ENCODE data around the gene SETBP1.
"Not testable (repeated sequence)": the region's sequence is repeated elsewhere in the genome, so short reads cannot be mapped to it uniquely, and the experiment has no call there.

The SETBP1 gene

GRCh38 chr18:44800766-44801165 is 120.1 kb downstream of the SETBP1 start:
- CTCF ChIA-PET; POLR2A ChIA-PET; H3K4me3 ChIP-seq (ENCODE audit: low read depth, low read length): not testable (repeated sequence)

DNA sequence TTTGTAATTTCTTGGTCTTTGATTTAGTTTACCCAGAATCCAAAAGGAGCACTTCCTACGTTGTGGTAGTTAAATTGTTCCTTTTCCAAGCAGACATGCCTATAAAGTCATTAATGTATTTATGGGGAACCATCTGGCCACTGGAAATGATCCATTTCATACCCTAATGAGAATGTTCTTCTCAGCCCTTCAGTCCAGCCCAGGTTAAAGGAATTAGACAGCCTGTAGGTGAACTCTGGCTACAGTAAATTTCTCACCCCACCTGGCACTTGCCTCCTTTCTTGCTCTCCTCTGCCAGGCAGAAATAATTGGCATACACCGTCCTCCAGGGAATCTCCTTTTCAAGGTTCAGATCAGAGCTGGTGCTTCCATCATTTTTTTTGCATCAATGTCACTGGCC is 121.1 kb downstream of the SETBP1 start:
- POLR2A ChIA-PET, result no interaction called here
- no peak for TF ChIP-seq ZNF350 (tag by site-specific recombination; IDR thresholded peaks at IDR 0.05)
- TF ChIP-seq, protein P1, sequence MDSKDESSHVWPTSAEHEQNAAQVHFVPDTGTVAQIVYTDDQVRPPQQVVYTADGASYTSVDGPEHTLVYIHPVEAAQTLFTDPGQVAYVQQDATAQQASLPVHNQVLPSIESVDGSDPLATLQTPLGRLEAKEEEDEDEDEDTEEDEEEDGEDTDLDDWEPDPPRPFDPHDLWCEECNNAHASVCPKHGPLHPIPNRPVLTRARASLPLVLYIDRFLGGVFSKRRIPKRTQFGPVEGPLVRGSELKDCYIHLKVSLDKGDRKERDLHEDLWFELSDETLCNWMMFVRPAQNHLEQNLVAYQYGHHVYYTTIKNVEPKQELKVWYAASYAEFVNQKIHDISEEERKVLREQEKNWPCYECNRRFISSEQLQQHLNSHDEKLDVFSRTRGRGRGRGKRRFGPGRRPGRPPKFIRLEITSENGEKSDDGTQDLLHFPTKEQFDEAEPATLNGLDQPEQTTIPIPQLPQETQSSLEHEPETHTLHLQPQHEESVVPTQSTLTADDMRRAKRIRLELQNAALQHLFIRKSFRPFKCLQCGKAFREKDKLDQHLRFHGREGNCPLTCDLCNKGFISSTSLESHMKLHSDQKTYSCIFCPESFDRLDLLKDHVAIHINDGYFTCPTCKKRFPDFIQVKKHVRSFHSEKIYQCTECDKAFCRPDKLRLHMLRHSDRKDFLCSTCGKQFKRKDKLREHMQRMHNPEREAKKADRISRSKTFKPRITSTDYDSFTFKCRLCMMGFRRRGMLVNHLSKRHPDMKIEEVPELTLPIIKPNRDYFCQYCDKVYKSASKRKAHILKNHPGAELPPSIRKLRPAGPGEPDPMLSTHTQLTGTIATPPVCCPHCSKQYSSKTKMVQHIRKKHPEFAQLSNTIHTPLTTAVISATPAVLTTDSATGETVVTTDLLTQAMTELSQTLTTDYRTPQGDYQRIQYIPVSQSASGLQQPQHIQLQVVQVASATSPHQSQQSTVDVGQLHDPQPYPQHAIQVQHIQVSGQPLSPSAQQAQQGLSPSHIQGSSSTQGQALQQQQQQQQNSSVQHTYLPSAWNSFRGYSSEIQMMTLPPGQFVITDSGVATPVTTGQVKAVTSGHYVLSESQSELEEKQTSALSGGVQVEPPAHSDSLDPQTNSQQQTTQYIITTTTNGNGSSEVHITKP (tag by site-specific recombination; IDR thresholded peaks at IDR 0.05), result no peak
- no peak for TF ChIP-seq ZNF138 (tag by site-specific recombination; IDR thresholded peaks at IDR 0.05; ENCODE audit: borderline replicate concordance)
- peaks cover 0 to 4% of the 10 kb centered on the region in 2 experiments; a peak in 1 of 3 replicates for H3K36me3 ChIP-seq (ENCODE audit: control insufficient read depth in 2 of 2, insufficient read depth in 1 of 2, low read length in 2 of 2)
- peak overlapping the region; percentile 87; the same call in 1 of the 2 replicates for H3K27ac ChIP-seq (ENCODE audit: extremely low read depth, low read depth, low read length)
- no peaks in the 10 kb centered on the region for H3K9me3 ChIP-seq (ENCODE audit: control insufficient read depth, insufficient read depth, low read depth, low read length)
- no peak overlapping the region for H3K4me3 ChIP-seq (ENCODE audit: low read depth, low read length)
- CTCF ChIA-PET, result interaction anchor here (0.6 kb wide), 1 partner anchor 89 kb away, joined by 4 read pairs; no protein-coding TSS in a partner anchor
- H3K4me1 ChIP-seq (ENCODE audit: control insufficient read depth, insufficient read depth, low read length), result peaks cover 17% of the 10 kb centered on the region

More at GRCh38 chr18:44800766-44801165, 120.1 kb downstream of the SETBP1 start:
- not testable (repeated sequence) for H3K27ac ChIP-seq (ENCODE audit: extremely low read depth, low read depth, low read length); H3K36me3 ChIP-seq (ENCODE audit: control insufficient read depth in 2 of 2, insufficient read depth in 1 of 2, low read length in 2 of 2); H3K9me3 ChIP-seq (ENCODE audit: control insufficient read depth, insufficient read depth, low read depth, low read length)
- peak; percentile 87 for TF ChIP-seq ZNF580 (tag by site-specific recombination; IDR thresholded peaks at IDR 0.05)
- 0 out of 2 replicates have a peak, but pooled peaks have one; percentile 64 for TF ChIP-seq ZNF280D (tag by site-specific recombination; IDR thresholded peaks at IDR 0.05)
- TF ChIP-seq ZNF146 (tag by site-specific recombination; IDR thresholded peaks at IDR 0.05), result peak; percentile 94
- H3K4me1 ChIP-seq (ENCODE audit: control insufficient read depth, insufficient read depth, low read length), result peaks cover 17% of the 10 kb centered on the region

DNA sequence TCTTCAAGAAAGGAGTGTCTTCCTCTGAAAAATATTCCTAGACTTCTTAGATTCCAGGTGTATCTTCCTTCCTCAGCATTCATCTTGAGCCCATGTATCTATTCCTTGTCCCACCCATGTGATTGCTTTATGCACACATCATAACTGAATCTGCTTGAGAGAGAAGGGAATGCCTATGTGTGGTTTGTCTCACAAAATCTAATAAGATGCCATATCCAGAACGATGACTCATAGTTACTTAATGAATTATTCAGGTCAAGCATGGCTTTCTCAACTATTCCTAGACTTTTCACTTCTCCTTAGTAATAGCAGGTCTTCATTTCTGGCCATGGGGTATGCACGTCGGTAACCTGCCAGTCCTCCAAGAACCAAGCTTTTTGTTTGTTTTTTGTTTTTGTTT is 121.8 kb downstream of the SETBP1 start:
- CTCF ChIA-PET, result no interaction called here

DNA sequence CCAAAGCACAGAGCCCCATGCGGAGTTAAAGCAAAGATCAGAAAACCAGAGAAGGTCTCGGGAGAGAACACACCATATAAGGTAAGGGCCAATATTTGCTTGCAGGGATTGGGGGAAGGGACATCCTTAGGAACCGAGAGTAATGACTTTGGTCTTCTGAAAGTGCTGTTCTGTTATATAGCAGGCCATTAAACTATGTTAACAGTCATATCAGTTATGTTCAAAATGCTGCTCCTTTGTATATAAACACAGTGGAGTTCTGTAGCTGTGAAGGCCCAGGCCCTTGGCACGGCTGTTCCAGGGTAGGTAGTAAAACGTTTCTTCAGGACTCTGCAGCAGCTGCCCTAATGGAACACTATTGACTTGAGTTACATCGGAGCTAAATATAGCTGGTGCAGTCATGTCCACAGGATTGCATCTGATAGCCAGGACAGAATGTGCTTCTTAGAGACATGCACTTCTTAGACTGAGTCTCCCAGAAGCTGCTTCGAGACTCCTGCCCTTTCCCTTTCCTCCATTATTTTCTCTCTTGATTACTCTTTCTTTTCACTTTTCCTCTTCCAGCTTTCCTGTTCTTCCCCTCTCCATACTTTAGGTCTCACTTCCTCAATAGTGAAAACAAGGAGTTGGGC is 122.4 kb downstream of the SETBP1 start:
- POLR2A ChIA-PET, result interaction anchor here (0.9 kb wide), 1 partner anchor 122 kb away, joined by 3 read pairs; the partner anchor contains the start of gene SETBP1
- H3K27ac ChIP-seq (ENCODE audit: extremely low read depth, low read depth, low read length), result peak overlapping the region; percentile 87
- H3K4me1 ChIP-seq (ENCODE audit: control insufficient read depth, insufficient read depth, low read length), result peaks cover 17% of the 10 kb centered on the region
- CTCF ChIA-PET, result interaction anchor here (0.6 kb wide), 2 partner anchors 98 to 386 kb away, joined by 3 read pairs; no protein-coding TSS in a partner anchor
- no peak overlapping the region for H3K4me3 ChIP-seq (ENCODE audit: low read depth, low read length)
- H3K9me3 ChIP-seq (ENCODE audit: control insufficient read depth, insufficient read depth, low read depth, low read length), result no peaks in the 10 kb centered on the region
- H3K36me3 ChIP-seq (ENCODE audit: control insufficient read depth in 2 of 2, insufficient read depth in 1 of 2, low read length in 2 of 2), result peaks cover 0 to 4% of the 10 kb centered on the region in 2 experiments; a peak in 1 of 3 replicates
- TF ChIP-seq, protein P2, sequence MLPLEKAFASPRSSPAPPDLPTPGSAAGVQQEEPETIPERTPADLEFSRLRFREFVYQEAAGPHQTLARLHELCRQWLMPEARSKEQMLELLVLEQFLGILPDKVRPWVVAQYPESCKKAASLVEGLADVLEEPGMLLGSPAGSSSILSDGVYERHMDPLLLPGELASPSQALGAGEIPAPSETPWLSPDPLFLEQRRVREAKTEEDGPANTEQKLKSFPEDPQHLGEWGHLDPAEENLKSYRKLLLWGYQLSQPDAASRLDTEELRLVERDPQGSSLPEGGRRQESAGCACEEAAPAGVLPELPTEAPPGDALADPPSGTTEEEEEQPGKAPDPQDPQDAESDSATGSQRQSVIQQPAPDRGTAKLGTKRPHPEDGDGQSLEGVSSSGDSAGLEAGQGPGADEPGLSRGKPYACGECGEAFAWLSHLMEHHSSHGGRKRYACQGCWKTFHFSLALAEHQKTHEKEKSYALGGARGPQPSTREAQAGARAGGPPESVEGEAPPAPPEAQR (tag by site-specific recombination; IDR thresholded peaks at IDR 0.05), result no peak
- TF ChIP-seq, protein P3, sequence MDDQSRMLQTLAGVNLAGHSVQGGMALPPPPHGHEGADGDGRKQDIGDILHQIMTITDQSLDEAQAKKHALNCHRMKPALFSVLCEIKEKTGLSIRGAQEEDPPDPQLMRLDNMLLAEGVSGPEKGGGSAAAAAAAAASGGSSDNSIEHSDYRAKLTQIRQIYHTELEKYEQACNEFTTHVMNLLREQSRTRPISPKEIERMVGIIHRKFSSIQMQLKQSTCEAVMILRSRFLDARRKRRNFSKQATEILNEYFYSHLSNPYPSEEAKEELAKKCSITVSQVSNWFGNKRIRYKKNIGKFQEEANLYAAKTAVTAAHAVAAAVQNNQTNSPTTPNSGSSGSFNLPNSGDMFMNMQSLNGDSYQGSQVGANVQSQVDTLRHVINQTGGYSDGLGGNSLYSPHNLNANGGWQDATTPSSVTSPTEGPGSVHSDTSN (CRISPR knock-in tag; IDR thresholded peaks at IDR 0.05), result no peak
- no peak for TF ChIP-seq FEZF1 (tag by site-specific recombination; IDR thresholded peaks at IDR 0.05)
- no peak for TF ChIP-seq ZNF621 (tag by site-specific recombination; IDR thresholded peaks at IDR 0.05)
- no peak for TF ChIP-seq MYNN (tag by site-specific recombination; IDR thresholded peaks at IDR 0.05; ENCODE audit: borderline replicate concordance)
- TF ChIP-seq ZSCAN30 (tag by site-specific recombination; IDR thresholded peaks at IDR 0.05), result peak; percentile 61; the same call in 1 of the 2 replicates
- TF ChIP-seq ZNF639 (tag by site-specific recombination; IDR thresholded peaks at IDR 0.05), result no peak
- no peak for TF ChIP-seq ZNF747 (tag by site-specific recombination; IDR thresholded peaks at IDR 0.05)

More for the DNA sequence above, 121.8 kb downstream of the SETBP1 start:
- H3K4me3 ChIP-seq (ENCODE audit: low read depth, low read length), result no peak overlapping the region
- H3K36me3 ChIP-seq (ENCODE audit: control insufficient read depth in 2 of 2, insufficient read depth in 1 of 2, low read length in 2 of 2), result peaks cover 0 to 4% of the 10 kb centered on the region in 2 experiments; a peak in 1 of 3 replicates
- H3K4me1 ChIP-seq (ENCODE audit: control insufficient read depth, insufficient read depth, low read length), result peaks cover 17% of the 10 kb centered on the region
- H3K9me3 ChIP-seq (ENCODE audit: control insufficient read depth, insufficient read depth, low read depth, low read length), result no peaks in the 10 kb centered on the region
- H3K27ac ChIP-seq (ENCODE audit: extremely low read depth, low read depth, low read length), result peak overlapping the region; percentile 87
- POLR2A ChIA-PET, result no interaction called here
- TF ChIP-seq ZNF366 (tag by site-specific recombination; conservative IDR thresholded peaks at IDR 0.05) (0 out of 2 replicates have a peak, but pooled peaks have one; percentile 31), OVOL3 (tag by site-specific recombination; IDR thresholded peaks at IDR 0.05) (no peak)
